ENCODE measurements around the gene GMPS.
"Not testable (repeated sequence)": the region's sequence is repeated elsewhere in the genome, so short reads cannot be mapped to it uniquely, and the experiment has no call there.

GMPS gene

DNA sequence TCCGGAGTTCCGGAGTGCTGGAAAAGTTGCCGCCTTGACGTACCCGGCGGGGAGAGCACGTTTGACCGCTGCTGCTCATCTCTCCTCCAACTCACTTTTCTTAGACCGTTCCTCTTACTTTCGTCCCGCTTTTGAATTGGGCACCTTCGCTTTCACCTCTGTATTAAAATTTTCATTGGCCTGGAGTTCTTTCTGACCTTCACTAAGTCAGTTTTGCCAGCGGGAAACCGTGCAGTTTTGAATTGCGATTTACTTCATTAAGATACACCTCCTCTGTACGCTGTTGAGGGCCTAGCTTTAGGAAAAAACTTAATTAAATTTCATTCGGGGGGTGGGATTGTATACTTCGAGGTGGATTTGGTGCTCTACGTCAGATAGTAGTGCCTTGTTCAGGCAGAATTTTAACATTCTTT lies 1.3 kb downstream of the GMPS start:
- in situ Hi-C loops (cut with MboI; ENCODE audit: low sequenced_read_pairs) = no loop called here

DNA sequence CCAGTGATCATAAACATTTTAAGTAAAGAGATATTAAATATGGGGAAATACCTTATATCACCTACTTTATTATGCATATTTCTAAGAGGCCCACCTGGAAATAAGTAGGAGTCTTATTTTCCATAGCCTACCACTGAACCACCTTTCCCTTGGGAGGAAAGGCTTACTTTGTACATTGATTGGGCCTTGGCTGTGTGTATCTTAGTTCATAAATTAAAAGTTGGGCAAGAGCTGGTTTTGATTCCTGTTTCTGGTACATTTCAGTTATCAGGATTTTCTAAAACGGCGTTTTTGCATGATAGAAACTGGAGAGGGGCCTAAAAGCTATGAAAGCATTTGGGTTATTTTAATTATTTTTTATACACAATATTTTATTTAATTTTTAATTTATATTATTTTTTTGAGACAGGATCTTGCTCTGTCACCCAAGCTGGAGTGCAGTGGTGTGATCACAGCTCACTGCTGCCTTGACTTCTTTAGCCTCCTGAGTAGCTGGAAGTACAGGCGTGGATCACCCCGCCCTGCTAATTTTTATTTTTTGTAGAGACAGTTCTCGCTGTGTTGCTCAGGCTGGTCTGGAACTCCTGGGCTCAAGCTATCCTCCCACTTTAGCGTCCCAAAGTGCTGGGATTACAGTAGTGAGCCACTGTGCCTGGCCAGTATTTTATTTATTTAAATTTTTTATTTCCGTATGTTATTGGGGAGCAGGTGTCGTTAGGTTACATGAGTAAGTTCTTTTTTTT lies 2.6 kb downstream of the GMPS start:
- in situ Hi-C loops (cut with MboI; ENCODE audit: low sequenced_read_pairs) = no loop called here

GRCh38 chr3:155876037-155876436 lies 5.6 kb downstream of the GMPS start:
- in situ Hi-C loops (cut with MboI; ENCODE audit: low sequenced_read_pairs) = no loop called here

GRCh38 chr3:155876503-155876902 lies 6.1 kb downstream of the GMPS start:
- in situ Hi-C loops (cut with MboI; ENCODE audit: low sequenced_read_pairs) = no loop called here

DNA sequence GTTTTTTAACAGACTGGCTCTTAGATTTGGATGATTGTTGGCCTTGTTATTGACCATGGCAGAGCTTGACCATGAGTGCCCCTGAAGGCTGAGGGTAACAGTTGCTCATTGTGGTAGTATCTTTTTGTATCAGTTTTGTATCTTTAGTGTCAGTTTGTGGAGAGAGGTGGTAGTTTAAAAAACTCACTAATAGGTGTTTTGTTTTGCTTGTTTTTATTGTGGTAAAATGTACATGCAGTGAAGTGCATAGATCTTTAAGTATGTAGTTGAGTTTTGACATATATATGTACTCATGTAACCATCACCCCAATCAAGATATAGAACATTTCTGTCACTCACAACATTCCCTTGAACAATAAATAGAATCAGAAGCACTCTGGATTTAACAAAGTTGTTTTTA lies 9.8 kb downstream of the GMPS start:
- in situ Hi-C loops (cut with MboI; ENCODE audit: low sequenced_read_pairs) = no loop called here

GRCh38 chr3:155884292-155884691 lies 13.8 kb downstream of the GMPS start:
- in situ Hi-C loops (cut with MboI; ENCODE audit: low sequenced_read_pairs) = no loop called here

GRCh38 chr3:155885292-155885691 lies 14.8 kb downstream of the GMPS start:
- in situ Hi-C loops (cut with MboI; ENCODE audit: low sequenced_read_pairs) = no loop called here

GRCh38 chr3:155886348-155886747 lies 15.9 kb downstream of the GMPS start:
- in situ Hi-C loops (cut with MboI; ENCODE audit: low sequenced_read_pairs) = not testable (repeated sequence)

DNA sequence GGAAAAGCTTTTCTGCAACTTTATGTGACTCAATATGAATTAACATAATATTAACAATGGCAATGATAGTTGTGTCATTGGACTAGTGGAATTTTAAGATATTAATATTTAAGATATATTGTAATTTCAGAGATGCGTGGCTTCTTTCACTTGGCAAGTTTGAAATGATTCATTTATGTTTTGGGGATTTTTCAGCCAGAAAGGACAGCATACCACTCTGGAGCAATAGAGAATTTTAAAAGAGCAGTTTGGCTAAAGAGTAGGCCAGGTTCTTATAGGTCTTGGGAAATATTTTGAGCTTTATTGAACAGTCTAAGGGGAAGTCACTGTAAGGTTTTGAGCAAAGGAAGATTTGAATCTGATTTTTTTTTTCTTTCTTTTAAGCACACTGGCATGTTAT lies 16.5 kb downstream of the GMPS start:
- in situ Hi-C loops (cut with MboI; ENCODE audit: low sequenced_read_pairs) = no loop called here

GRCh38 chr3:155889212-155889611 lies 18.8 kb downstream of the GMPS start:
- in situ Hi-C loops (cut with MboI; ENCODE audit: low sequenced_read_pairs) = no loop called here

GRCh38 chr3:155889952-155890351 lies 19.5 kb downstream of the GMPS start:
- in situ Hi-C loops (cut with MboI; ENCODE audit: low sequenced_read_pairs) = no loop called here

DNA sequence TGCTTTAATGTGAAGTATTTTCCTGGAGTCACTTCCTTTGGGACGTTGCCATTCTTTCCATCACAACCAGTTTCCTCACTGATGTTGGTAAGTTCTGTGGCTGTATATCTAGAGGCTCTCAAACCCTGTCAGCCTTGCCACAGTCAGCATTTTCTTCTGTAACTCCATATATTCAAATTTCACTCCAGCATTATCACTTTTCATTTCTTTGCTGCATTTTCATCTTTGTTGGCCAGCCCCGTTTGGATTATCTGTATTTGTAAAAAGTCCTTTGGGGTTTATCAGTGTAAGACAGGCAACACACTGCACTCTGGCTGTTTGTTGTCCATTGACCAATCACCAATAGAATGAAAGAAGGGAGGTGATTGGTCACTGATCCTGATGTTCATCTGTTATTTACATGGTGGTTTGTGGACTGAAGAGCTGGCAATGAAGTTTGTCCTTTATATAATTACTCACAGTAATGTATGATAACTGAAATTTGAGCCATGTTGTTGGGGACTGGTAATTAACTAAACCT lies 20.3 kb downstream of the GMPS start:
- in situ Hi-C loops (cut with MboI; ENCODE audit: low sequenced_read_pairs) = no loop called here

GRCh38 chr3:155891321-155891720 lies 20.9 kb downstream of the GMPS start:
- in situ Hi-C loops (cut with MboI; ENCODE audit: low sequenced_read_pairs) = no loop called here

- in situ Hi-C loops (cut with MboI; ENCODE audit: low sequenced_read_pairs) = no loop called here
Observed at GRCh38 chr3:155895379-155895900, 25.0 kb downstream of the GMPS start.

GRCh38 chr3:155906900-155907299 lies 36.5 kb downstream of the GMPS start:
- in situ Hi-C loops (cut with MboI; ENCODE audit: low sequenced_read_pairs) = no loop called here

DNA sequence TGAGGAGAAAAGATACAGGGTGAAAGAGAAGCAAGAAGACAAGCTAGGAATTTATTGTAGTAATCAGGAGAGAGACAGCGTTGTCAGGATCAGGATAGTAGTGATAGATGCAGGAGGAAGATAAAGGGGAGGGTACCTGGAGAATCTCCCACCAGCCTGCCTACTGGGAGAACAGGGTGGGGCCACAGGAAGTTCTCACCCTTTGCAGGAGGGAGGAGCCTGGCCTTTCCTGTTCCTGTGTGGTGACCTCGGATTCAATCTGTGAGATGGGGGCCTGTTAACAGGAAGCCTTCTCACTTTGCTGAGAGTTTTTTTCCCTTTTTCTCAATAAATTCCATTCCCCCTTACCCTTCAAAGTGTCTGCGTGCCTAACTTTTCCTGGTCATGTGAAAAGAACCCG lies 37.6 kb downstream of the GMPS start:
- in situ Hi-C loops (cut with MboI; ENCODE audit: low sequenced_read_pairs) = no loop called here

- in situ Hi-C loops (cut with MboI; ENCODE audit: low sequenced_read_pairs) = no loop called here
Observed at GRCh38 chr3:155908605-155909004, 38.2 kb downstream of the GMPS start.

DNA sequence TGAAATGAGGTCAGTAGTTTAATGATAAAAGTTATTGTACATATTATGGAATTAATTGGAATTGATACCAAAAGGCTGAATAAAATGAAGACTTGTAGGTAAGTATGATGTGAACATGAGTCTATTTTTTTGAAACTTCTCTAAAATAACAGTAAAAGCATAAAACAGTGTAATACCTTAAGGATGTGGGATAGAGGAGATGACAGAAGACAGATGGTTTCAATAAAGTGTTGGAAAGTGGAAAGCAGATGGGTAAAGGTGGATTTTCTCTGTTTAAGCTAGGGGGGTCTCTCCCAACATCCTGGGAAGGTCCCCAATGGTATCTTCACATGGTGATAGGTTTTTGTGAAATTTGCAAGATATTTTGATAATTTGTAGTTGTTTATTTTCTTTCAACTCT lies 41.6 kb downstream of the GMPS start:
- in situ Hi-C loops (cut with MboI; ENCODE audit: low sequenced_read_pairs) = no loop called here

- in situ Hi-C loops (cut with MboI; ENCODE audit: low sequenced_read_pairs) = no loop called here
Observed at GRCh38 chr3:155912579-155913190, 42.2 kb downstream of the GMPS start.

GRCh38 chr3:155917781-155918180 lies 47.3 kb downstream of the GMPS start:
- in situ Hi-C loops (cut with MboI; ENCODE audit: low sequenced_read_pairs) = no loop called here

DNA sequence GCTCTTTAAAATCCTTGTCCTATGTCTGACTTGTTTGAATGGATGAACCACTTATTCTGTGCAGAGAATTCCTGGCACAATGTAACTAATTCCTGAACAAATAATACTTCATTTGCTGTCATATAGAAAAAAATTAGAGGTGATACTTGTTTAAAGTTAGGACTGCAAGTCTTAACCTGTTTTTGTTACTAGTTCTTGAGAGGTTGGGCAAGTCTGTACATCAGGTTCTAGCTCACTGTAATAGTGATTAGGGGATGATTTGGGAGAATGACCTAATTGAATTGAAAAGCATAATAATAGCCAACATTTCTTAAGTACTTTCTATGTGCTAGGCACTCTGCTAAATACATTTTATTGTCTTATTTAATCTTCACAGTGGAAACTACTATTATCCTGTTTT lies 49.3 kb downstream of the GMPS start:
- in situ Hi-C loops (cut with MboI; ENCODE audit: low sequenced_read_pairs) = no loop called here

GRCh38 chr3:155921486-155921885 lies 51.0 kb downstream of the GMPS start:
- in situ Hi-C loops (cut with MboI; ENCODE audit: low sequenced_read_pairs) = no loop called here

Measured in HL-60/S4 (cell line).